Heart left ventricle (tissue), 13 donors: ENCODE results near the gene NUP133.

ENCODE experiments used
- CTCF ChIP-seq, 12 donors: fragments of 200-600 bp; sonication (generic) in 4 of 12; IDR thresholded peaks; one replicate each; pipeline versions ENCODE4 v1.5.0 to v1.8.0; 2018 to 2022; ENCODE audit warnings: antibody characterized with exemption in 12 of 12, mild to moderate bottlenecking in 5 of 12
- POLR2A ChIP-seq, 2 donors: fragments of 450-650 bp; IDR thresholded peaks; one replicate each; pipeline ENCODE4 v1.6.1; 2017; ENCODE audit warnings: antibody characterized with exemption in 2 of 2, mild to moderate bottlenecking in 2 of 2, moderate library complexity in 2 of 2
- donor health status: ischemic (EF 13 %, LVEDD 7.1; RV severe dilation, severe dysfunction).
- donor health status: DM: no; HTN: yes; CAD: no.
- donor health status: DM: no; HTN: no; CAD: no.
- donor health status: ischemic (EF 25% LVEDD 6.9; RV normal size, moderate dysfunction).
- donor health status: ischemic (EF 25% LVEDD 5.7; RV mildly dilated, moderate dysfunction).
- donor health status: ischemic (EF 35%, LVEDD 5.7; RV mildly dilated, moderate dysfunction).
- donor health status: nonischemic (EF 11% LVEDD 7.7; RV severe dilation, severe dysfunction).
- donor health status: DM: yes; HTN: yes; CAD: no.
- donor health status: PGD.
- donor health status: ischemic (EF 29% LVEDD 5.4; RV normal size, mild dysfunction).
- donor health status: nonischemic (EF 23%, LVEDD 6.1; RV moderate dilation, normal function).

- TF ChIP-seq CTCF (IDR thresholded peaks at IDR 0.05): no peak
- TF ChIP-seq POLR2A (IDR thresholded peaks at IDR 0.05): no peak
These were observed 42.8 kb upstream of the NUP133 start for GRCh38 chr1:229550812-229551567.
